Hepatocyte (in vitro differentiated cells): ENCODE results near the gene SDE2. TPM values are rescaled to one million over a fixed set of nuclear protein-coding genes. Genes with fewer than 3 reads are reported as not detected.
"Not testable (repeated sequence)": the region's sequence is repeated elsewhere in the genome, so short reads cannot be mapped to it uniquely, and the experiment has no call there.

Experiments
- DNase-seq: peaks from one replicate; pipeline ENCODE4 v3.0.0-alpha.2; 2016; ENCODE audit warnings: low spot score
- H2AFZ ChIP-seq: fragments of 200-600 bp; sonication (generic); 2 replicates; pipeline ENCODE4 v1.6.0; 2016; ENCODE audit warnings: antibody characterized with exemption, mild to moderate bottlenecking
- H3K27ac ChIP-seq: fragments of 200-600 bp; sonication (generic); 2 replicates; pipeline ENCODE4 v1.5.1; 2016; ENCODE audit warnings: mild to moderate bottlenecking
- H3K27me3 ChIP-seq: fragments of 200-600 bp; sonication (generic); 2 replicates; pipeline ENCODE4 v1.6.1; 2016
- H3K36me3 ChIP-seq: fragments of 200-600 bp; sonication (generic); replicated peaks from 2 replicates; pipeline ENCODE4 v1.5.1; 2016; ENCODE audit warnings: low read depth; ENCODE audit not compliant: insufficient read depth
- H3K4me1 ChIP-seq: fragments of 200-600 bp; sonication (generic); 2 replicates; pipeline ENCODE4 v1.5.1; 2016; ENCODE audit warnings: mild to moderate bottlenecking, moderate library complexity; ENCODE audit not compliant: insufficient read depth
- H3K4me2 ChIP-seq: fragments of 200-600 bp; sonication (generic); 2 replicates; pipeline ENCODE4 v1.6.0; 2016
- H3K4me3 ChIP-seq: fragments of 200-600 bp; sonication (generic); 2 replicates; pipeline ENCODE4 v1.5.1; 2016; ENCODE audit warnings: mild to moderate bottlenecking
- H3K79me2 ChIP-seq: fragments of 200-600 bp; sonication (generic); 2 replicates; pipeline ENCODE4 v1.6.0; 2017; ENCODE audit warnings: mild to moderate bottlenecking
- H3K9me2 ChIP-seq: fragments of 200-600 bp; sonication (generic); replicated peaks from 2 replicates; pipeline ENCODE4 v1.6.0; 2017; ENCODE audit warnings: mild to moderate bottlenecking; ENCODE audit not compliant: insufficient read depth
- H3K9me3 ChIP-seq: fragments of 200-600 bp; sonication (generic); 2 replicates; pipeline ENCODE4 v1.5.1; 2016; ENCODE audit warnings: low read depth, mild to moderate bottlenecking
- H4K20me1 ChIP-seq: fragments of 200-600 bp; sonication (generic); 2 replicates; pipeline ENCODE4 v1.6.0; 2016; ENCODE audit warnings: mild to moderate bottlenecking; ENCODE audit not compliant: insufficient read depth, poor library complexity, severe bottlenecking
- EZH2 ChIP-seq: fragments of 200-600 bp; sonication (generic); IDR thresholded peaks from 2 replicates; pipeline ENCODE4 v1.6.1; 2016; ENCODE audit warnings: antibody characterized with exemption, mild to moderate bottlenecking, borderline replicate concordance
- EZH2phosphoT487 ChIP-seq: fragments of 200-600 bp; sonication (generic); IDR thresholded peaks from one replicate; pipeline ENCODE4 v1.6.1; 2018; ENCODE audit warnings: antibody characterized with exemption, mild to moderate bottlenecking, low read depth, moderate library complexity; ENCODE audit not compliant: unreplicated experiment, severe bottlenecking
- WGBS: methylation state at CpG from one replicate; pipeline ENCODE4 v1.1.6; 2016; ENCODE audit warnings: low lambda C conversion rate; ENCODE audit errors: missing lambda C conversion rate; 5-methylcytosine and 5-hydroxymethylcytosine counted together
- polyA plus RNA-seq: library from polyadenylated mRNA; unstranded; fragments of >200 nt; fragmentation: Nextera tagmentation; extraction: Ambion mirVana; gene quantifications from 2 replicates; pipeline ENCODE4 v1.2.1, GENCODE V29; 2016
- total RNA-seq: library from RNA; depleted of rRNA; stranded (reverse); fragments of >200 nt; gene quantifications from 2 replicates; pipeline ENCODE4 v1.2.3, GENCODE V29; 2014
- TF ChIP-seq, protein P1 (sequence below): fragments of 200-600 bp; sonication (generic); IDR thresholded peaks from 2 replicates; pipeline ENCODE4 v1.5.1; 2016; ENCODE audit warnings: antibody characterized with exemption, mild to moderate bottlenecking; ENCODE audit not compliant: poor library complexity

Gene SDE2
- total and polyA plus RNA-seq, 2 experiments from 2014 or later = 14.6 to 27.3 TPM

DNA sequence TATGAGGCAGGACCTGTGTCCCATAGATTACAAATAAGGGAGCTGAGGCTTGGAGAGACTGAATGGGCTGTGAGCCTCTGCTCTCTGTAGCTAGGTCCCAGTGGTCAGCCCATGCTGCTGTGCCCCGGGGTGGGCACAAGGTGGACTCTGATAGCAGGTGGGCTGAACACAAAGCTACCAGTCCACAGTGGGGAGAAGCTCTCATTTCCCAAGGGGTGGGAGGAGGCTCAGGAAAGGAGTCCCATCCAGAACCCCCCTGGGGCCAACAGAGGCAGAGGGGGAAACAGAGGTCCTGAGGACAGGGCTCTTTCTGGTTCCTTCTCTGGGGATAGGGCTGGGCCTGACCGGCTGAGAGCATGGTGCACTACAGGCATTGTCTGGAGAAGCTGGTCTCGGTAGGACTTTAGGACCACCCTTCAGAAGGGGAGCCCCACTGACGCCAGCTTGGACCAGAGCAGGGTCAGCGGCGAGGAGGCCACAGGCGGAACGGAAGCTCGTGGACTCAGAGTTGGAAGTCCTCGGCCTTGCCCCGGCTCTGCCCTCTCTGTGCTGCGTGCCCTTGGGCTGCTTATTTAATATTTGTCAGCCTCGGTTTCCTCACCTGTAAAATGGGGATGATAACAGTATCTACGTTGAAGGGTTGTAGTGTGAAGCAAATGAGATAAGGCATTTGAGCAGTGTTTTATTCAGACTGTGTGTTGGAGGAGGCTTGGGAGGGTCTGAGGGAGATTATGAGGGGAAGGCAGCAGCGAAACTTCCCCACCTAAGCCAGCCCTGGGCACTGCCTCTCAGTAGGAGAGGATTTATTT lies 26.6 kb downstream of the SDE2 start:
- no peak overlapping the region for H3K4me2 ChIP-seq
- H3K4me1 ChIP-seq = no peaks in the 10 kb centered on the region
- WGBS = 96% methylated on average over 15 of the region's 15 CpGs
- no peaks in the 10 kb centered on the region for H4K20me1 ChIP-seq
- no peak overlapping the region for H3K27ac ChIP-seq
- H2AFZ ChIP-seq = no peak overlapping the region
- H3K9me2 ChIP-seq = no peaks in the 10 kb centered on the region
- H3K9me3 ChIP-seq = no peaks in the 10 kb centered on the region
- H3K79me2 ChIP-seq = no peaks in the 10 kb centered on the region
- H3K36me3 ChIP-seq = no peaks in the 10 kb centered on the region
- no peaks in the 10 kb centered on the region for H3K27me3 ChIP-seq
- no peak for DNase-seq
- no peak for TF ChIP-seq EZH2
- H3K4me3 ChIP-seq = no peak overlapping the region

DNA sequence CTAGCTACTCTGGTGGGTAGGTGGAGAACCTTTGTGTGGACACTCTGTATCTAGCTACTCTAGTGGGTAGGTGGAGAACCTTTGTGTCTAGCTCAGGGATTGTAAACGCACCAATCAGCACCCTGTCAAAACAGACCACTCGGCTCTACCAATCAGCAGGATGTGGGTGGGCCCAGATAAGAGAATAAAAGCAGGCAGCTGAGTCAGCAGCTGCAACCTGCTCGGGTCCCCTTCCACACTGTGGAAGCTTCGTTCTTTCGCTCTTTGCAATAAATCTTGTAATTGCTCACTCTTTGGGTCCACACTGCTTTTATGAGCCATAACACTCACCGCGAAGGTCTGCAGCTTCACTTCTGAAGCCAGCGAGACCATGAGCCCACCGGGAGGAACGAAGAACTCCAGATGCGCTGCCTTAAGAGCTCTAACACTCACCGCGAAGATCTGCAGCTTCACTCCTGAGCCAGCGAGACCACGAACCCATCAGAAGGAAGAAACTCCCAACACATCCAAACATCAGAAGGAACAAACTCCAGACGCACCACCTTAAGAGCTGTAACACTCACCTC lies 28.5 kb downstream of the SDE2 start:
- not testable (repeated sequence) for H3K4me2 ChIP-seq, H3K4me3 ChIP-seq, H3K36me3 ChIP-seq, H3K27me3 ChIP-seq, H3K79me2 ChIP-seq, H3K9me3 ChIP-seq, H2AFZ ChIP-seq, H3K9me2 ChIP-seq, H3K27ac ChIP-seq, H3K4me1 ChIP-seq, DNase-seq, H4K20me1 ChIP-seq
- WGBS = 91% methylated on average over 16 of the region's 16 CpGs

DNA sequence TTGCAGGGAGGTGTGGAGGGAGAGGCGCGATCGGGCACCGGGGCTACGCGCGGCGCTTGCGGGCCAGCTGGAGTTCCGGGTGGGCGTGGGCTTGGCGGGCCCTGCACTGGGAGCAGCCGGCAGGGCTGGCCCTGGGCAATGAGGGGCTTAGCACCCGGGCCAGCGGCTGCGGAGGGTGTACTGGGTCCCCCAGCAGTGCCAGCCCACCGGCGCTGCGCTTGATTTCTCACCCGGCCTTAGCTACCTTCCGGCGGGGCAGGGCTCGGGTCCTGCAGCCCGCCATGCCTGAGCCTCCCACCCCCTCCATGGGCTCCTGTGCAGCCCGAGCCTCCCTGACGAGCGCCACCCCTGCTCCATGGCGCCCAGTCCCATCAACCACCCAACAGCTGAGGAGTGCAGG lies 29.4 kb downstream of the SDE2 start:
- H2AFZ ChIP-seq, H4K20me1 ChIP-seq, H3K79me2 ChIP-seq, H3K4me2 ChIP-seq, H3K27me3 ChIP-seq, H3K27ac ChIP-seq, H3K9me3 ChIP-seq, H3K9me2 ChIP-seq, H3K4me1 ChIP-seq, H3K36me3 ChIP-seq, H3K4me3 ChIP-seq, DNase-seq: not testable (repeated sequence)
- WGBS = 97% methylated on average over 27 of the region's 28 CpGs

DNA sequence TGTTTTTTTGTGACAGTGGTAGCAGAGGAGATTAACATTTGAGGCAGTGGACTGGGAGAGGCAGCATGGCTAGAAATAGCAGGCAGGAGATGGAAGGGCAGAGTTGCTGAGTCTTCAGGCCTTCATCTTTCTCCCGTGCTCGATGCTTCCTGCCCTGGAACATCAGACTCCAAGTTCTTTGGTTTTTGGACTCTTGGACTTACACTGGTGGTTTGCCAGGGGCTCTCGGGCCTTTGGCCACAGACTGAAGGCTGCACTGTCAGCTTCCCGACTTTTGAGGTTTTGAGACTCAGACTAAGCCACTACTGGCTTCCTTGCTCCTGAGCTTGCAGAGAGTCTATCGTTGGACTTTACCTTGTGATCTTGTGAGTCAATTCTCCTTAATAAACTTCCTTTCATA lies 33.9 kb downstream of the SDE2 start:
- WGBS = 90% methylated on average over 5 of the region's 5 CpGs
- Histone ChIP-seq H3K9me3 (no peaks in the 10 kb centered on the region), H2AFZ (no peak overlapping the region), H3K27me3 (peaks cover 8% of the 10 kb centered on the region), H4K20me1 (no peaks in the 10 kb centered on the region), H3K79me2 (no peaks in the 10 kb centered on the region), H3K36me3 (no peaks in the 10 kb centered on the region), H3K9me2 (no peaks in the 10 kb centered on the region), H3K4me3 (no peak overlapping the region), H3K4me1 (no peaks in the 10 kb centered on the region), H3K27ac (no peak overlapping the region), H3K4me2 (no peak overlapping the region)
- no peak for TF ChIP-seq EZH2
- no peak for TF ChIP-seq EZH2phosphoT487
- TF ChIP-seq, protein P1, sequence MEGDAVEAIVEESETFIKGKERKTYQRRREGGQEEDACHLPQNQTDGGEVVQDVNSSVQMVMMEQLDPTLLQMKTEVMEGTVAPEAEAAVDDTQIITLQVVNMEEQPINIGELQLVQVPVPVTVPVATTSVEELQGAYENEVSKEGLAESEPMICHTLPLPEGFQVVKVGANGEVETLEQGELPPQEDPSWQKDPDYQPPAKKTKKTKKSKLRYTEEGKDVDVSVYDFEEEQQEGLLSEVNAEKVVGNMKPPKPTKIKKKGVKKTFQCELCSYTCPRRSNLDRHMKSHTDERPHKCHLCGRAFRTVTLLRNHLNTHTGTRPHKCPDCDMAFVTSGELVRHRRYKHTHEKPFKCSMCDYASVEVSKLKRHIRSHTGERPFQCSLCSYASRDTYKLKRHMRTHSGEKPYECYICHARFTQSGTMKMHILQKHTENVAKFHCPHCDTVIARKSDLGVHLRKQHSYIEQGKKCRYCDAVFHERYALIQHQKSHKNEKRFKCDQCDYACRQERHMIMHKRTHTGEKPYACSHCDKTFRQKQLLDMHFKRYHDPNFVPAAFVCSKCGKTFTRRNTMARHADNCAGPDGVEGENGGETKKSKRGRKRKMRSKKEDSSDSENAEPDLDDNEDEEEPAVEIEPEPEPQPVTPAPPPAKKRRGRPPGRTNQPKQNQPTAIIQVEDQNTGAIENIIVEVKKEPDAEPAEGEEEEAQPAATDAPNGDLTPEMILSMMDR = no peak
- no peak for DNase-seq
